Gastrocnemius medialis (tissue), 4 donors: ENCODE data around the gene RNF220.
A peak's percentile ranks its signal among the peaks of the same experiment; 100 is the strongest.

Experiments used
- CTCF ChIP-seq, 5 experiments: fragments of 450-650 bp in 3 of 5; fragments of 200-600 bp in 2 of 5; sonication (generic) in 2 of 5; IDR thresholded peaks in 4 of 5; conservative IDR thresholded peaks in 1 of 5; 1 replicate in 4 of 5; 2 replicates in 1 of 5; pipeline ENCODE4 v1.5.1; 2016 to 2019; ENCODE audit warnings: antibody characterized with exemption in 5 of 5, mild to moderate bottlenecking in 3 of 5, moderate library complexity in 3 of 5
- POLR2A ChIP-seq, 2 donors: fragments of 450-650 bp; IDR thresholded peaks; one replicate each; pipeline ENCODE4 v1.6.1; 2017; ENCODE audit warnings: antibody characterized with exemption in 2 of 2, mild to moderate bottlenecking in 2 of 2, moderate library complexity in 2 of 2

GRCh38 chr1:44674113-44675000 lies 269.3 kb downstream of the RNF220 start, which contains the start of the genes ARMH1 and TMEM53:
- TF ChIP-seq POLR2A (IDR thresholded peaks at IDR 0.05): peak; percentile 58 to 63
- no peak for TF ChIP-seq CTCF (IDR thresholded peaks at IDR 0.05 in 4 of 5, conservative IDR thresholded peaks at IDR 0.05 in 1 of 5)
